NCI-H128 (cell line): ENCODE data around the gene CCDC77.

ENCODE experiments used
- DNase-seq: peaks from one replicate; lab custom pipeline; 2025; ENCODE audit not compliant: unreplicated experiment; lab: John Stamatoyannopoulos, UW

CCDC77 gene

GRCh38 chr12:480831-481816, 79.7 kb downstream of the CCDC77 start:
- no peak for DNase-seq

- DNase-seq: no peak
Measured at GRCh38 chr12:482061-482460, 80.6 kb downstream of the CCDC77 start.

GRCh38 chr12:484096-484495, 82.7 kb downstream of the CCDC77 start:
- no peak for DNase-seq

GRCh38 chr12:490260-490659, 88.8 kb downstream of the CCDC77 start:
- DNase-seq: no peak
